GM21786 (cell line): Measurements from ENCODE around the gene APBA2.
"Not testable (repeated sequence)": the region's sequence is repeated elsewhere in the genome, so short reads cannot be mapped to it uniquely, and the experiment has no call there.

ENCODE experiments used
- ATAC-seq: cut with Tn5 transposase; IDR thresholded peaks from one replicate; pipeline ENCODE4 v1.9.1; 2021; ENCODE audit not compliant: unreplicated experiment

The APBA2 gene

GRCh38 chr15:29100486-29101000 lies 214.8 kb downstream of the APBA2 start:
- no peak for ATAC-seq

DNA sequence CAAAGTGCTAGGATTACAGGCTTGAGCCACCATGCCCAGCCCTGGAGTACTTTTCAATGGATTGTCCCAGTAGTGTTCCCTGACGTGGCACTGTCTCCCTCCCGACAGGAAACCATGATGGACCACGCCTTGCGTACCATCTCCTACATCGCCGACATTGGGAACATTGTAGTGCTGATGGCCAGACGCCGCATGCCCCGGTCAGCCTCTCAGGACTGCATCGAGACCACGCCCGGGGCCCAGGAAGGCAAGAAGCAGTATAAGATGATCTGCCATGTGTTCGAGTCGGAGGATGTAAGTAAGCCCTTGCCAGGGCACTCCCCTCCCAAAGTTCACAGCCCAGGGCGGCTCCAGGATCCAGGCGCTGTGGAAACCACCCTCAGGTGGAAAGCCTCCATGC lies 215.7 kb downstream of the APBA2 start:
- no peak for ATAC-seq

DNA sequence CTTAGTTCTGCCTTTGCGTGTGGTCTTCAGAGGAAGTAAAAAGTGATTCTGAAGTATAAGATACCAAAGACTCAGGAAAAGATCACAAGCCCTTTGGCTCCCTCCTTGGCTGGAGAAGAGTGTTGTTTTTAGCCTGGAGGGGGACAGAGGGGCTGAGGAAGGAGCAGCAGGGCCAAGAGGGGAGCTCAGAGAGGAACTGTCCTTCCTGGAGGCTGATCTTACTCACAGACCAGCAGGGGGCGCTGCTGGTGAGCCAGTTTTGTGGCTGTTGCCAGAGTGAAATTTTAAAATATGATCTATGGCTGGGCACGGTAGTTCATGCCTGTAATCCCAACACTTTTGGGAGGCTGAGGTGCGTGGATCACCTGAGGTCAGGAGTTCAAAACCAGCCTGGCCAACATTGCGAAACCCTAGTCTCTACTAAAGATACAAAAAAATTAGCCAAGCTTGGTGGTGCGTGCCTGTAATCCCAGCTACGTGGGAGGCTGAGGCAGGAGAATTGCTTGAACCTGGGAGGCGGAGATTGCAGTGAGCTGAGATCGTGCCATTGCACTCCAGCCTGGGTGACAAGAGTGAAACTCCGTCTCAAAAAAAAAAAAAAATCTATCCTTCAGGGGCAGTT lies 216.5 kb downstream of the APBA2 start:
- not testable (repeated sequence) for ATAC-seq

DNA sequence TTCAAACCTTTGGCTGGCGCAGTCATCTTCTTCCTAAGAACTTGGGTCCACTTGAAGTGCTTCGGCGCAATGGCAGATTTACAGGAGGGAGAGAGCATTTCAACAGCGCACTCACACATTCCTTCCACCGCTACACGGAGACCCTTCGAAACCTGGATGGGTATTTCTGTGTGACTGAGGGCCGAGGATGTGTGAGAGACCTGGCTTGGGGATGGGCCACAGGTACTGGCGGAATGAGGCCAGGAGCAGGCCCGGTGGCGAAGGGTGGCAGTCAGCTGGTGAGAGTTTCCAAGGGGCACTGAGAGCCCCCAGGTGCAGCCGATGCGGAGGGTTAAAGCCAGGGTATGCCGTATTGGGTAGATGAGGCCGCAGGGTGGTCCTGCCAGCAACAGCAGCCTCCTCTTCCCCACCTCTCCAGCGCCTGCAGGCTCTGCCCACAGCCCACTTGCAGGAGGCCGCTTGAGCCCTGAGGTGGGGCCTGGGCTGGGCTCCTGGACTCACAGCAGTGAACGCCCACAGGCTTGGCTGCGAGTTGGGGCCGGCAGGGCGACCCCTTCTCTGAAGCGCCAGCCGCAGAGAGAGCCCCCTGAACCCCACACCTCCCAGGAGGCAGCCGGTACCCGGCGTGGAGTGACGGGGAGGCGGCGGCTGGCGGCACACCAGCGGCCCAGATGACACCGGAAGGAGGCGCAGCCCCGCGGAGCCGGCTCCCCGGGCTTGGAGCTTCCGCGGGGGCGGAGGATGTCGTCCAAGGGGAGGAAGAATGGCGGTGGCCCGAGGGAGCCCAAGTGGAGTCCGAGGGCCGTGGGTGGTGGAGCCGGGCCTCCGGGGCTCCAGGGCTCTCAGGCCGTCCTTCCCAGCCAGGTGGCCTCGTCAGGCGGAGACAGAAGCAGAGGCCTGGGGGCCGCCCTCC lies 217.4 kb downstream of the APBA2 start:
- ATAC-seq, result no peak

- peak; percentile 74 for ATAC-seq
These were observed 218.2 kb downstream of the APBA2 start for GRCh38 chr15:29103824-29104565.

- no peak for ATAC-seq
These were observed 218.7 kb downstream of the APBA2 start for GRCh38 chr15:29104566-29104880.

DNA sequence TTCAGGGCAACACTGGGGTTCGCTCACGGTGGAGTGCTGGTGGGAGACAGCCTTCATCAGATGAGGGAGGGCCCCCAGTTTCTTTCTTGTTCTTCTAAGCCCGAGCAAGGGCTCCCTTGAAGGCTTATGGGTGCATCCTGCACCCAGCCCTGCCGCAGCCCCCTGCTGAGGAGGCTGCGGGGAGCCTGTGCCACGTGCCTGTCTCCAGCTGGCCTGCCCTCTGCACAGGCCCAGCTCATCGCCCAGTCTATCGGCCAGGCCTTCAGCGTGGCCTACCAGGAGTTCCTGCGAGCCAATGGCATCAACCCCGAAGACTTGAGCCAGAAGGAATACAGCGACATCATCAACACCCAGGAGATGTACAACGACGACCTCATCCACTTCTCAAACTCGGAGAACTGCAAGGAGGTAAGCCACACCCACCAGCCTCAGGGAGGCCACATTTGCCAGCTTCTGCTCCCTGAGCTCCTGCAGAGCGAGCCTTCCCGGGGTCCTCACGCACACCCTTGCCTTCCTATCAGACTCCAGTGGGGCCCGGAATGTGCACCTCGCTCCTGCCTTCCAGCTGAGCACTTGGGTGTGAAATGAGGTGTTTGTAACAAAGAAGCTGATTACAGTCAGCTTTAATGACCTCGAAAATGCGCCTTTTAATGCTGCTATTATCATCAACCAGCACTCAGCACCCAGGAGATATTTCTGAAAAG lies 219.5 kb downstream of the APBA2 start:
- no peak for ATAC-seq

DNA sequence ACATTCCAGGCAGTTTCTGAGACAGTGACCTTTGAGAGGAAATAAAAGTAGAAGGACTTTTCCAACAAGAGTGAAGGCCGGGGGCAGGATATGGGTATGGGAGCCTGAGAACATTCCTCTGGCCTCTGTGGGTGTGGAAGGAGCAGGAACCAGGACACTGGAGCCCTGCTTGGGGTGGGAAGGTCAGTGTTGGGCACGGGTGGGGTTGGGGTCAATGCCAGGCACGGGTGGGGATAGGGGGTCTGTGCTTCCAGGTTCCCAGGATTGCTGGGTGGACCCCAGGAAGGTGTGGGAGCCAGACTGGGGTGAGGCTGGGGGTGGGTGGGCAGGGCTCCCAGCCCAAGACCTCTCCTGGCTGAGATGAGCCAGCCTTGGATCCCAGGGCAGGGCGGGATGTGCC lies 220.3 kb downstream of the APBA2 start:
- no peak for ATAC-seq

DNA sequence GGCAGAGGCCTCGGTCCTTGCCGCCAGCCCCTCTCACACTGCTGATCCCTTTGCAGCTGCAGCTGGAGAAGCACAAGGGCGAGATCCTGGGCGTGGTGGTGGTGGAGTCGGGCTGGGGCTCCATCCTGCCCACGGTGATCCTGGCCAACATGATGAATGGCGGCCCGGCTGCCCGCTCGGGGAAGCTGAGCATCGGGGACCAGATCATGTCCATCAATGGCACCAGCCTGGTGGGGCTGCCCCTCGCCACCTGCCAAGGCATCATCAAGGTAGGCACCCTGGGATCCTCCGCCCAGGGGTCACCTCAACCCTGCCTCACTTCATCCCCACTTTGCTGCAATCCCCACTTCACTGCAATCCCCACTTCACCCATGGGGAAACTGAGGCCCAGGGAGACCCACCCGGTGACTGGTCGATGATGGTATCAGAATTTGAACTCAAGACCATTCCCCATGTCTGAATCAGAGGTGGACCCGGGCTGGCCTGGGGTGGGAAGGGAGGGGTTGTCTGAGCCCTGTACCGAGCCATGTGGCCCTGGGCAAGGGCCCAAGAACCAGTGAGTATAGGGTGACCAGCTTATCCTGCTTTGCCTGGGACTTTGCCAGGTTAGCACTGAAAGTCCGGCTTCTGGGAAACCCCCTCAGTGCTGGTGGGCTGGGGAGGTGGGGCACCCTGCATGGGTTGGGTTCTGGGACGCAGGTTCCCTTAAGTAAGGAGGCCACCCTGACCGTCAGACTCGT lies 220.9 kb downstream of the APBA2 start:
- ATAC-seq, result no peak

GRCh38 chr15:29107291-29107890 lies 221.6 kb downstream of the APBA2 start:
- ATAC-seq, result no peak

GRCh38 chr15:29107971-29108645 lies 222.3 kb downstream of the APBA2 start:
- no peak for ATAC-seq

GRCh38 chr15:29109762-29110161 lies 224.0 kb downstream of the APBA2 start:
- ATAC-seq, result no peak

GRCh38 chr15:29110176-29110575 lies 224.4 kb downstream of the APBA2 start:
- ATAC-seq, result no peak

- ATAC-seq, result no peak
These were observed 225.0 kb downstream of the APBA2 start for GRCh38 chr15:29110733-29111132.

DNA sequence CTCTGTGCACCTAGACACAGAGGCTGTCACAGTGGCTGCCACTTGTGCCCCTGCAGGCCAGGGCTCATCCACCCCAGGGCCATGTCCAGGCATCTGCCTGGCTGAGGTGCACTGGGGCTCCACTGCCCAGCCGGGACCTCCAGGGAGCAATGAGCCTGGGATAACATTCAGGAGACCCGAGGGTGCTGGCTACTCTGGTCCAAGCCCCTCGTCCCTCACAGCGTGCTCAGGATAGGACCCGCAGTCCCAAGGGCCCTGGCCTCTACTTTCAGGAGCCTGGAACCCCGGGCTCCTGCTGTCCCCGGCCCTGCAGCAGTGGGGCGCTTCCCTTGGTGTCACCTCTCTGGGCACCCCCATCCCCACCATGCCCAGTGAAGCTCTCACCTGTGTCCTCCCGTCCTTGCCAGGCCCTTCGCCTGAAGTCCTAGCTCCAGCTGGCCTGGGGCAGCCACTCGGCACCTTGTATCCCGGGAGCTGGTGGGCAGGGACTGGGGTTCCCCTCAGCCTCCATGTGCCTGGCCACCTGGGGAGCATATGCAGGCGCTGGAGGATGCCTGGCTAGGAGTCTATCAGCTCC lies 226.0 kb downstream of the APBA2 start:
- no peak for ATAC-seq

DNA sequence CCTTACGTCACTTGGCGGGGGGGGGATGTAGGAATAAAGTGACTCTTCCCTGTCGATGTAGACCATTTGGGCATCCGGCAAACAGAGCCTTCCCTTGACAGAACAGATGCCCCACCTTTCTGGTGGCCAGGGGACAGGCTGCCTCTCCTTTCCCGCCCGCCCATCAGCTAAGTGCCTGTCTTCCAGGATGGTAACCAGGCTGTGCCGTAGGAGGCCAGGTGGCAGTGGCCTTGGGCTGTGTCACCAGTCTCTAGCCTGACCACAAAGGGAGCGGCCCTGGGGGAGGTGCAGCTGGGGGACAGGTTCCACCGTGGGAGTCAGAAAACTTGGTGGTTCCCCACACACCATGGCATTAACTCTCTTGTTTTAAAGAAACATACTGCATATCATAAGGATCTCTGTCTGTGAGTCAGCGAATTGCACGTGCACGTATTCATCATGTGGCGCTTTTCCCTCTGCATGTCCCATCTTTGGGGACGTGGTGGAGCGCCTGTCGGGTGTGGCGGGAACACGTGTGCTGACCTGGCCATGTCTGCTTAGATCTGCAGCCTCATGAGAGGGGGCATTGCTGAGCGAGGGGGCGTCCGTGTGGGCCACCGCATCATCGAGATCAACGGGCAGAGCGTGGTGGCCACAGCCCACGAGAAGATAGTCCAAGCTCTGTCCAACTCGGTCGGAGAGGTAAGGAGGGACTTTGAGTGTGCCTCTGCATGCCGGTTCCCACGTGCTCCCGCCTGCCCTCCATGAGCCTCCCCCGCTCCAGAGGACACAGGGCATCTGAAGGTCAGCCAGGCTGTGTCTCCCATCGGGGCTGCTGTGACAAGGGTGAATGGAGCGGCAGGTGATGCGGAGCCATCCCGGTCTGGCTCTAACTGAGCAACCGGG lies 227.8 kb downstream of the APBA2 start:
- no peak for ATAC-seq

DNA sequence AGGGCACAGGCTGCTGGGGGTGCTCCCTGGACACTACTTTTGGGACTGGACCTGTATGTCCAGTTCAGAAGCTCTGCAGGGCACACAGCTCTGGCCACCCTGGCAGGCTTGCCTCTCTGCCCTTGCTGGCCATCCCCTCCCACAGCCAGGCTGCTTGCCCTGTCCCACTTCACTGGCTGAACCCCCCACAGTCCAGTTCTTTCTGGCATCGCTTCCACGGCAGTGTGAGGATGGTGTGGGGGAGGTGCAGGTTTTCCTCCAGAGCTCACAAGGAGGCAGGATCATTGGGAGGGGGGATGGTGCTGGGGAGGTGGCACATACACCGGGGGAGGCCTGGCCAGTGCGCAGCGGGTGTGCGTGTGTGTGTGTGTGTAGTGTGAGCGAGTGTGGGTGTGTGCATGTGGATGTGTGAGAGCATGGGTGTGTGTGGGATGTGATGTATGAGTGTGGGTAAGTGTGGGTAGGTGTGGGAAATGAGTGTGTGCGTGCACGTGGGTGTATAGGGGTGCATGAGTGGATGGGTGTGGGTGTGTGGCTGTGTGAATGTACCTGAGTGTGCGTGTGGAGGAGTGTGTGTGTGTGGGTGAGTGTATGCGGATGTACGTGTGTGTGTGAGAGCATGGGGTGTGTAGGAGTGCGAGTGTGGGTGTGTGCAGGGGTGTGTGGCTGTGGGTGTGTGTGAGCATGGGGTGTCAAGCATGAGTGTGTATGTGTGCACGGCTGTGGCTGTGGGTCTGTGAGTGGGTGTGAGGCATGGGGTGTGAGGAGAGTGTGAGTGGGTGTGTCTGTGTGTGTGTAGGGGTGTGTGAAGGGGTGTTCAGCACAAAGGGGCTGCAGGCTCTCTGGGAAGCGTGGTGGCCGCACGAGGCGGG lies 228.7 kb downstream of the APBA2 start:
- no peak for ATAC-seq
